ENCODE results near the gene GPR132.

DNA sequence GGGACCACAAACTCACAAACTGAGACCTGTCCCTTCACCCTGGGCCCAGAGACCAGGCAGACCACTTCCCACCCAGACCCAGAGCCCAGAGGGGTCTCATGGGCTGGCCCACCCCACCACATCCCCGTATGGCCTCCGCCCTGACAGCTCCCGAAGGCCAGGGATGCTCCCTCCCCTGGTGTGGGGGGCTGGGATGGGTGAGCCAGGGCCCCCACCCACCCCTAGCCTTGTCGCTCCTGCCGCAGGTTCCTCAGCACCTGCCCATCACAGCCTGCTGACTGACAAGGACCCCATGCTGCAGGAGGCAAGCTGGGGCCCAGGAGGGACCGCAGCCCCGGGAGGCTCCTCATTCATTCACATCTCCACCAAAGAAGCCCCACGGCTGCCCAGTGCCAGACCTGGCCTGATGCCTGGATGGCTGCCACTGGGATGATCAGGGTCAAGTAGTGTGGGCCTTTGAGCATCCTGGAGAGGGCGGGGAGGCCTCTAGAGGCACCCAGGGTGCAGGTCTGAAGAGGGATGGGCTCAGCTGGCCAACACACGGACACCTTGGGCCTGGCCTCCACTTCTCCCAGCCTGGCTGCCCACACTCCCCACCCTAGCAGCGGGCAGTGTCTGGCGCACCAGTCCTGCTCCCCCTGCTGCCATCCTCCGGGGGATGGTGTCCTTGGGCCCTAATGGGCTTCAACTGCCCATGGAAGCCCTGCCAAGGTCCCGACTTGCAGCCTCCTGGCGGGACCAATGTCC lies 24.7 kb upstream of the GPR132 start:
- TF ChIP-seq, protein P1, sequence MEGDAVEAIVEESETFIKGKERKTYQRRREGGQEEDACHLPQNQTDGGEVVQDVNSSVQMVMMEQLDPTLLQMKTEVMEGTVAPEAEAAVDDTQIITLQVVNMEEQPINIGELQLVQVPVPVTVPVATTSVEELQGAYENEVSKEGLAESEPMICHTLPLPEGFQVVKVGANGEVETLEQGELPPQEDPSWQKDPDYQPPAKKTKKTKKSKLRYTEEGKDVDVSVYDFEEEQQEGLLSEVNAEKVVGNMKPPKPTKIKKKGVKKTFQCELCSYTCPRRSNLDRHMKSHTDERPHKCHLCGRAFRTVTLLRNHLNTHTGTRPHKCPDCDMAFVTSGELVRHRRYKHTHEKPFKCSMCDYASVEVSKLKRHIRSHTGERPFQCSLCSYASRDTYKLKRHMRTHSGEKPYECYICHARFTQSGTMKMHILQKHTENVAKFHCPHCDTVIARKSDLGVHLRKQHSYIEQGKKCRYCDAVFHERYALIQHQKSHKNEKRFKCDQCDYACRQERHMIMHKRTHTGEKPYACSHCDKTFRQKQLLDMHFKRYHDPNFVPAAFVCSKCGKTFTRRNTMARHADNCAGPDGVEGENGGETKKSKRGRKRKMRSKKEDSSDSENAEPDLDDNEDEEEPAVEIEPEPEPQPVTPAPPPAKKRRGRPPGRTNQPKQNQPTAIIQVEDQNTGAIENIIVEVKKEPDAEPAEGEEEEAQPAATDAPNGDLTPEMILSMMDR (IDR thresholded peaks at IDR 0.05; ENCODE audit: poor library complexity, severe bottlenecking), result no peak
- no peak for TF ChIP-seq EZH2 (IDR thresholded peaks at IDR 0.05; ENCODE audit: borderline replicate concordance, insufficient read depth, low read length, poor library complexity, severe bottlenecking)
- TF ChIP-seq RAD21 (conservative IDR thresholded peaks at IDR 0.05), result no peak
- TF ChIP-seq EP300 (conservative IDR thresholded peaks at IDR 0.05; ENCODE audit: poor library complexity, severe bottlenecking), result no peak
